ENCODE measurements around the gene PARVB.
"Not testable (repeated sequence)": the region's sequence is repeated elsewhere in the genome, so short reads cannot be mapped to it uniquely, and the experiment has no call there.

Gene PARVB

GRCh38 chr22:44091021-44091721 is 67.1 kb downstream of the PARVB start:
- DNase-seq, result no peak

- DNase-seq, result no peak
Observed at GRCh38 chr22:44091751-44092150, 67.6 kb downstream of the PARVB start.

- no peak for DNase-seq
Observed at GRCh38 chr22:44092636-44093220, 68.6 kb downstream of the PARVB start.

- no peak for DNase-seq
Observed at GRCh38 chr22:44093791-44094190, 69.7 kb downstream of the PARVB start.

GRCh38 chr22:44094751-44095302 is 70.7 kb downstream of the PARVB start:
- no peak for DNase-seq

- DNase-seq, result no peak
Observed at GRCh38 chr22:44096736-44097135, 72.6 kb downstream of the PARVB start.

- no peak for DNase-seq
Observed at GRCh38 chr22:44097263-44098020, 73.3 kb downstream of the PARVB start.

- no peak for DNase-seq
Observed at GRCh38 chr22:44098021-44098739, 74.1 kb downstream of the PARVB start.

GRCh38 chr22:44098966-44099530 is 74.9 kb downstream of the PARVB start:
- no peak for DNase-seq

GRCh38 chr22:44099696-44100095 is 75.6 kb downstream of the PARVB start:
- DNase-seq, result no peak

GRCh38 chr22:44100411-44100810 is 76.3 kb downstream of the PARVB start:
- DNase-seq, result no peak

GRCh38 chr22:44102121-44102520 is 78.0 kb downstream of the PARVB start:
- DNase-seq, result no peak

GRCh38 chr22:44102856-44103255 is 78.8 kb downstream of the PARVB start:
- no peak for DNase-seq

GRCh38 chr22:44103735-44104480 is 79.8 kb downstream of the PARVB start:
- DNase-seq, result no peak

GRCh38 chr22:44107340-44107739 is 83.2 kb downstream of the PARVB start:
- DNase-seq, result no peak

GRCh38 chr22:44108076-44108475 is 84.0 kb downstream of the PARVB start:
- no peak for DNase-seq

- DNase-seq, result no peak
Observed at GRCh38 chr22:44108806-44109385, 84.8 kb downstream of the PARVB start.

- DNase-seq, result no peak
Observed at GRCh38 chr22:44109416-44109815, 85.3 kb downstream of the PARVB start.

- not testable (repeated sequence) for DNase-seq
Observed at GRCh38 chr22:44110656-44111055, 86.6 kb downstream of the PARVB start.

- no peak for DNase-seq
Observed at GRCh38 chr22:44111562-44112155, 87.6 kb downstream of the PARVB start.

GRCh38 chr22:44112191-44112590 is 88.1 kb downstream of the PARVB start:
- DNase-seq, result no peak

Data from NCI-H1048 (cell line).